ENCODE data around the gene TSPAN15.

Gene TSPAN15

GRCh38 chr10:69453795-69454194 lies 2.5 kb downstream of the TSPAN15 start:
- no peak for DNase-seq (ENCODE audit: low read depth)
- no peak overlapping the region for H3K4me3 ChIP-seq (ENCODE audit: low read depth, low read length)
- TF ChIP-seq CTCF (conservative IDR thresholded peaks at IDR 0.05; ENCODE audit: low read depth, low read length) = no peak

- no peak for DNase-seq (ENCODE audit: low read depth)
- no peak for TF ChIP-seq CTCF (conservative IDR thresholded peaks at IDR 0.05; ENCODE audit: low read depth, low read length)
These were observed 3.9 kb downstream of the TSPAN15 start for GRCh38 chr10:69455006-69455763.

GRCh38 chr10:69456880-69457693 lies 5.8 kb downstream of the TSPAN15 start:
- no peak overlapping the region for H3K4me3 ChIP-seq (ENCODE audit: low read depth, low read length)
- no peak for TF ChIP-seq CTCF (conservative IDR thresholded peaks at IDR 0.05; ENCODE audit: low read depth, low read length)

More at GRCh38 chr10:69455006-69455763, 3.9 kb downstream of the TSPAN15 start:
- H3K4me3 ChIP-seq (ENCODE audit: low read depth, low read length) = no peak overlapping the region

GRCh38 chr10:69457771-69458237 lies 6.5 kb downstream of the TSPAN15 start:
- no peak for TF ChIP-seq CTCF (conservative IDR thresholded peaks at IDR 0.05; ENCODE audit: low read depth, low read length)
- no peak for DNase-seq (ENCODE audit: low read depth)
- H3K4me3 ChIP-seq (ENCODE audit: low read depth, low read length) = no peak overlapping the region

More at GRCh38 chr10:69456880-69457693, 5.8 kb downstream of the TSPAN15 start:
- DNase-seq (ENCODE audit: low read depth) = no peak

DNA sequence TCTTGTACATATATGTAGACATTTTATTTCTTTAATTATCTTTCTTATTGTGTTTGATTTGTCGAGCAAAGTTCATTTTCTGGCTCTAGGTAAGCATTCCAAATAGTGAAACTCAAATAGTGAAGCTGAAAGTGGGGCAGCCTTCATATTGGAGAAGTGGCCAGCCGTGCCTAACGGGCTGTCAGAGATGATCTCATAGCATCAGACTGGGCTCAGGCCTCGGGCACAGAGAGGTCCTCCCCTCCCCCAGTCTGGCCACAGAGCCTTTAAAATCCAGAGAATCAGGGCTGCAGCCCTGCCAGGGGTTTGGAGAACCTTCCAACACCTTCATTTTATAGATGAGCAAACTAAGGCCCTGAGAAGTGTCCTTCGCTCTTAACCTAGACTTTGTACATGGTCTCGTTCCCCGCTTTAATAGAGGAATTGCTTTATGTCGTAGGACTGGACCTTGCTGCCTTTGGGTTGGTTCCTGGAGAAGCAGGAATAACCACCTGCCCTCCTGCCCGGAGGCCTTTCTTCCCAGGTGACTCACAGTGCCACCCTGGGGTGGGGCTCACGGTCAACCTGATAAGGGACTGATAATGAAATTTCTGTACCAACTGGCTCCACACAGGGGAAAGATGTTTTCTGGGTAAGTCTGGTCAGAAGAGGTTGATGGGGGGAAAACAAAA lies 7.3 kb downstream of the TSPAN15 start:
- no peak overlapping the region for H3K4me3 ChIP-seq (ENCODE audit: low read depth, low read length)
- no peak for TF ChIP-seq CTCF (conservative IDR thresholded peaks at IDR 0.05; ENCODE audit: low read depth, low read length)
- no peak for DNase-seq (ENCODE audit: low read depth)

DNA sequence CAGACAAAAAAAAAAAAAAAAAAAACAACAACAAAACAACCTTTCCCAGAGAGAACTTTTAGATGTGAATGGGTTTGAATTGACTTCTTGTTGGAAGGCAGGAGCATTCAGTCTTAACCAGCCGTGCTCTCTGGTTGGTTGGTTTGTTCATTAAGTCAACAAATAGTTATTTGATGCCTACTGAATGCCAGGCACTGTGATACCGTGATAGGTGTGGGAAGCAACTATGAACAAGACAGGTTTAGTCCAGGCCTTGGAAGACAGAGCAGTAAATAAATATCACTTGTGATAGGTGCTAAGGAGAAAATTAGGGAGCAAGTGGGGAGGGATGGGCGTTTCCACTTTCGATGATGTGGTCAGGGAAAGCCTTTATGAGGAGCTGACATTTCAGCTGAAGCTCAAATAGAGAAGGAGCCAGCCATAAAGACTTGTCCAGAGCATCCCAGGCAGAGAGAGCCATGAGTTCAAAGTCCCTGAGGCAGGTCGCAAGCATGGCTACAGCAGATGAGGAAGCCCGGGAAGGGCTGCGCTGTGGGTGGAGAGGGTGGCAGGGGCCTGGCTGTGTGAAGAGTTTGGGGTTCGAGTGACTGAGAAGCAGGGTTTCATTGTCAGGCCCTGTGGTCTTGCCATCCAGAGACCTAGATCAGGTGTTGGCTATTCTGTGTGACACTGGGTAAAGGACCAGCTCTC lies 8.0 kb downstream of the TSPAN15 start:
- no peak overlapping the region for H3K4me3 ChIP-seq (ENCODE audit: low read depth, low read length)
- no peak for DNase-seq (ENCODE audit: low read depth)
- TF ChIP-seq CTCF (conservative IDR thresholded peaks at IDR 0.05; ENCODE audit: low read depth, low read length) = no peak
